T-helper 1 cell treated with Interleukin-12 subunit alpha and Interleukin-12 subunit beta and Interleukin-4 antibody, amounts not matched to agents 30 ng/mL and 1 ng/mL, for 36 hours (primary cell): ENCODE measurements around the gene ECE2. TPM values are rescaled to one million over a fixed set of nuclear protein-coding genes. Genes with fewer than 3 reads are reported as not detected.

Source experiments
- intact Hi-C: fragments of 100-400 bp; cut with micrococcal nuclease; formaldehyde crosslinking; loops from one replicate; pipeline ENCODE4 v1.15.1; 2024
- total RNA-seq: library from RNA; stranded (reverse); gene quantifications from 2 replicates; pipeline ENCODE4 v1.2.3, GENCODE V29; 2022

The ECE2 gene
- total RNA-seq, 1 donor from 2014 or later, result not detected

DNA sequence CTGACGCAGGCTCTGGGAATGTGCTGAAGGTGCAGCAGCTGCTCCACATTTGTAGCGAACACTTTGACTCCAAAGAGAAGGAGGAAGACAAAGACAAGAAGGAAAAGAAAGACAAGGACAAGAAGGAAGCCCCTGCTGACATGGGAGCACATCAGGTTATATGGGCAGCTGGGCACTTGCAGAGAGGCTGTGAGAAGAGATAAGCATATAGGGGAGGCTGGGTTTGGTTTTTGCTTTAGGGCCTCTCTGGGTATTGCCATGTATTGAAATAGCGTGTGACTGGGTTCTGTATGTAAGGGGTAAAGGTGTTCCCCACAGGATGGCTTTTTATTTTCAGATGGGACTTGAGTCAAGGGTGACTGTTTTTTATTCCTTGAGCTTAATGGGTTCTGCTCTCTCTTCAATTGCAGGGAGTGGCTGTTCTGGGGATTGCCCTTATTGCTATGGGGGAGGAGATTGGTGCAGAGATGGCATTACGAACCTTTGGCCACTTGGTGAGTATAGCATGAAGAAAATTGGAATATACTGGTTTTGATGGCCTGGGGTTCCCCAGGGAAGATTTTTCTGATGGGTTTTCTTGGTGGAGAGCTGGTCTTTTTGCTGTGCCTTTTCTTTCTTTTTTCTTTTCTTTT is 30.6 kb downstream of the ECE2 start:
- intact Hi-C loops, result no loop called here

DNA sequence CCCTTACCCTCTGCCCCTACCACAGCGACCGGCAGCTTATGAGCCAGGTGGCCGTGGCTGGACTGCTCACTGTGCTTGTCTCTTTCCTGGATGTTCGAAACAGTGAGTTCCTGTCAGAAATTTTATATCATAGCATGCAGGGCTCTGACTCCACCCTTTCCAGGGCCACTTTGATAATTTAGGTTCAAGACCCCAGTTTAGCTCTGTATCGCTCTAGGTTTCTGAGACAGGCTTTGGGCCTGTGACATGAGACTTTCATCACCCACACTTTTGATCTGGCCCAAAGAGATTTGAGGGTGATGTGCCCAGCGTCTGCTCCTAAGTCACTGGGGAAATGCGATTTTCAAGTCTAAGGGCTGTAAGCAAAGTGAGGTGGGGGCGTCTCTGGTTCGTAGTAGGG is 32.1 kb downstream of the ECE2 start:
- intact Hi-C loops, result no loop called here

DNA sequence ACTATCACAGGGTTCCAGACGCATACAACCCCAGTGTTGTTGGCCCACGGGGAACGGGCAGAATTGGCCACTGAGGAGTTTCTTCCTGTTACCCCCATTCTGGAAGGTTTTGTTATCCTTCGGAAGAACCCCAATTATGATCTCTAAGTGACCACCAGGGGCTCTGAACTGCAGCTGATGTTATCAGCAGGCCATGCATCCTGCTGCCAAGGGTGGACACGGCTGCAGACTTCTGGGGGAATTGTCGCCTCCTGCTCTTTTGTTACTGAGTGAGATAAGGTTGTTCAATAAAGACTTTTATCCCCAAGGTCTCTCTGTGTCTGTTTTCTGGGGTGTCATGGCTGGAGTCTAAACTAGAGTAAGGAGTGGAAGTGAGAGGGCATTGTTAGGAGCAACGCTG is 32.9 kb downstream of the ECE2 start:
- intact Hi-C loops, result no loop called here

DNA sequence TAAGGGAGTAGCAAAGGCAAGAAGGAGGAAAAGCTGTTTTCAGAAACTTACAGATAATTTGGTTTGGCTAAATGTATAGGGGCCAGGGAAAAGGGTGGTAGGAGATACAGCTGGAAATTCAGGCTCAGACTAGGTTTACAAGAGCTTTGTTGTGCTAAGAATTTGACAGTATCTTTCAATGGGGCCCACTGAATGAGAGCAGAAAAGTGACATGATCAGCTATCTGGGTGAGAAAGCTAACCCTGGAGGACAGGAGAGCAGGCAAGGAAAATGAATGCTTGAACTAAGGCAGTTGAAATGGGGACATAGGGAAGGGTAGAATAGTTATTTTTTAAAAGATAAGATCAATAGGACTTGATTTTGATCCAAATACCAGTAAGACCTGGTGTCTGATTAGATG is 35.8 kb downstream of the ECE2 start:
- intact Hi-C loops, result loop anchor here (5.0 to 10.0 kb wide), 2 partner anchors 294 to 757 kb away; partner anchors contain the start of genes ABCC5 and KLHL6

DNA sequence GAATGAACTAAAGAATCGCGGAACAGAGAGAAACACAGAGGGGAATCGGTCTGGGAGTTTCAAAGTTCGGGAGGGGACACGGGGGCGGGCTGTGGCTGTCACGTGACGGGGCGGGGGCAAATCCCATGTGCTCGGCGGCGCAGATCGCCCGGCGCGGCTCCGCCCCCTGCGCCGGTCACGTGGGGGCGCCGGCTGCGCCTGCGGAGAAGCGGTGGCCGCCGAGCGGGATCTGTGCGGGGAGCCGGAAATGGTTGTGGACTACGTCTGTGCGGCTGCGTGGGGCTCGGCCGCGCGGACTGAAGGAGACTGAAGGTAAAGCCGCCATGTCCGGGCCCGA is 38.5 kb downstream of the ECE2 start, which contains the start of gene EIF4G1:
Gene EIF4G1, plus strand, starts transcription at position 244 of the 337 bp plus-strand sequence. CDS start 1,191 bp downstream, outside the sequence.
- intact Hi-C loops, result loop anchor here (1.0 to 10.0 kb wide), 12 partner anchors 15 to 1624 kb away; partner anchors contain the start of genes ABCC5, ABCF3, AP2M1 and EEF1AKMT4

DNA sequence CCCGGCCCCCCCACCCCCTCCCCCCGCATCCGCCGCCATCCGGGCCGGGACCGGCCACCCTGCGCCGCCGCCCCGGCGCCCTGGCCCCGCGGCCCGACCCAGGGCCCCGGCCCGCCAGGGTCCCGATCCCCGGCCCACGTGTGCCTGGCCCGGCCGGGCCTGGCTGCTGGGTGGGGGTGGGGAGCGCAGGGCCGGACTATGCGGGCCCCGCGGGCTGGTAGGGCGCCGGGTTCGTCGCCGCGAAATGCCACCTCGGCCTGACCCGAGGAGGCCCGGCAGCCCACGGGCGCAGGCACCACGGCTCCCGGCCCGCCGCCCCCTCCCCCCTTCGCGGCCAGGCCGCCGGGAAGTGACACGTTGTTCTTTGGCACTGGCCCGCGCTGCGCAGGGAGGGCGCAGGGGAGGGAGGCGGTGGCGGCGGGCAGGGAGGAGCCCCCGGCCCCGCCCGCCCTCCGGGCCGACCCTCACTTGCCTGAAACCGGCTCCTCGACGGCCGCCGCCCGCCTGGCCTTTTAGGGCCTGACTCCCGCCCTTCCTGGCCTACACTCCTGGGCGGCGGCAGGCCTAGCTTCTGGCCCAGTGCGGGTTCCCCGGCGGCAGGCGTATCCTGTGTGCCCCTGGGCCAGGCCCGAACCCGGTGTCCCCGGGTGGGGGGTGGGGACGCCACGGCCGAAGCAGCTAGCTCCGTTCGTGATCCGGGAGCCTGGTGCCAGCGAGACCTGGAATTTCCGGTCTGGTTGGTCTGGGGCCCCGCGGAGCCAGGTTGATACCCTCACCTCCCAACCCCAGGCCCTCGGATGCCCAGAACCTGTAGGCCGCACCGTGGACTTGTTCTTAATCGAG is 39.1 kb downstream of the ECE2 start:
- intact Hi-C loops, result loop anchor here (1.0 to 10.0 kb wide), 13 partner anchors 16 to 1623 kb away; partner anchors contain the start of genes ABCC5, ABCF3, AP2M1 and EEF1AKMT4

DNA sequence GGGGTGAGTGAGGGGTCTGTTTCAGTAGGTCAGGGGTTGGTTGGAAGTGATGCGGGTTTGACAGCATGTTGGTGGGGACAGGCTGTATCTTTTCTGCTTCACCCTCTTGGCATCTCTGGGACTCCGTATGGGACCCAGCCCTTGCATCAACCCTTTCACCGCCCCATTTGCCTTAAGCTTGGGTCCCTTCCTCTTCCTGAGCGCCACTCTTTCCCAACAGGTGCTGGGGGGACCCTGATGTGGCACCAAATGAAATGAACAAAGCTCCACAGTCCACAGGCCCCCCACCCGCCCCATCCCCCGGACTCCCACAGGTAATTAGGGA is 39.7 kb downstream of the ECE2 start:
- intact Hi-C loops, result loop anchor here (2.0 to 10.0 kb wide), 3 partner anchors 497 to 761 kb away; partner anchors contain the start of genes KLHL6, VPS8 and YEATS2

DNA sequence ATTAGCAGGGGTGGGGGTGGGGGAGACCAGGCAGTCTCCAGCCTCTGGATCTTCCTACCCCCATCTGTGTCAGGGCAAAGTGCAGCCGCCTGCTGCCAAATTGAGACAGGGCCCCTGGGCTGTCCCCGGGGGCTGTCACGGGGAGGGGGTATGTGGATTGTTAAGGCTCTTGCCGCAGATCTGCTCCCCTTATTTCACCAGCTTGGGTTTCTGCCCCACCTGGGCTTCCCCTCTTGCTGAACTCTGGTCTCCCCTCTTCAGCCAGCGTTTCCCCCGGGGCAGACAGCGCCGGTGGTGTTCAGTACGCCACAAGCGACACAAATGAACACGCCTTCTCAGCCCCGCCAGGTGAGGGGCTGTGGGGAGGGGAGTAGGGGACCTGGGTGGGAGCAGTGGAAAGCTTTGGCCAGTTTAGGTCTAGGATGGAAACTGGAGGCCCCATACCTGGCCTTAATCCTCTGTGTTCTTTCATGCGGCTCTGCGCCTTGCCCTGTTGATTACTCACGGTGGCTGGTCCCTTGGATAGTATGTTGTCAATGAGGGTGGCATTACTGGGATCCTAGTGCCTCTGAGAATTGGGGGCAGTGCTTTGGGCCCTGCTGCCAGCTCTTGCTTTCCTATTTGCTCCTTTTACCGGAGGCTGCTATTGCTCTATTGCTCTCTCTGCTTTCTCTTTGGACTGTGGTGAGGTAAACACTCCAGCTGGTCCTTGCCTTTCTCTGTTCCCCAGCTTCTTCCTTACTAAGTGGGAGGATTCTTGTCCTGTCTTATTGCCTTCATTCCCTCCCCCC is 40.2 kb downstream of the ECE2 start:
- intact Hi-C loops, result loop anchor here (2.0 to 10.0 kb wide), 3 partner anchors 497 to 761 kb away; partner anchors contain the start of genes KLHL6, VPS8 and YEATS2

DNA sequence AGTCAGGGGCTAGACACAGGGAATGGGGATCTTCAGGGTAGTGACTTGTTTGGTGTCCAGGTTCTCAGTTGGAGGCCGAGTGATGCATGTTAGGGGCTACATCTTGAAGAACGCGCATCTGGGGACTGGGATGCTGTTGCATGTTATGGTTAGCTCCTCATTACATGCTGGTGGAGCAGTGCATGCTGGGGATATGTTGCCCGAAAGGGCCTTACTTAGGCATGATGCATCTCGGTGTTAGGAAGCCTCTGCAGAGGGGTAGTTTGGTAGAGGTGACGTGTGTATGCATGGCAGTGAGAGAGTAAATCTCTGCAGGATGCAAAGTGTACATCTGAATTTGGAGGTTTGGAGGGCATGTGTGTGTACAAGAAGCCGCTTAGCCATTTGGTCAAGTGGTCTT is 41.0 kb downstream of the ECE2 start:
- intact Hi-C loops, result loop anchor here (5.0 to 10.0 kb wide), 2 partner anchors 619 to 762 kb away; partner anchors contain the start of genes KLHL6 and YEATS2

DNA sequence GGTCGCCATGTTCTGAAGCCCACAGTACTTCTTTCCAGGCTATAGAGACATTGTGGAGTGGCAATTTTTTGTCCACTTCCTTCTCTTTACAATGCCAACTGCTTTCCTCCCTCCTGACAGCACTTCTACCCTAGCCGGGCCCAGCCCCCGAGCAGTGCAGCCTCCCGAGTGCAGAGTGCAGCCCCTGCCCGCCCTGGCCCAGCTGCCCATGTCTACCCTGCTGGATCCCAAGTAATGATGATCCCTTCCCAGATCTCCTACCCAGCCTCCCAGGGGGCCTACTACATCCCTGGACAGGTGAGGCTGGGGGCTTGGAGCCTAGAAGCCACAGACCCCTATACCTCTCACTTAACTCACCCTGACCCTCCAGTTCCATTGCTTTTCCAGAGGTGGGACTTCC is 41.4 kb downstream of the ECE2 start:
- intact Hi-C loops, result loop anchor here (5.0 to 10.0 kb wide), 2 partner anchors 620 to 762 kb away; partner anchors contain the start of genes KLHL6 and YEATS2

DNA sequence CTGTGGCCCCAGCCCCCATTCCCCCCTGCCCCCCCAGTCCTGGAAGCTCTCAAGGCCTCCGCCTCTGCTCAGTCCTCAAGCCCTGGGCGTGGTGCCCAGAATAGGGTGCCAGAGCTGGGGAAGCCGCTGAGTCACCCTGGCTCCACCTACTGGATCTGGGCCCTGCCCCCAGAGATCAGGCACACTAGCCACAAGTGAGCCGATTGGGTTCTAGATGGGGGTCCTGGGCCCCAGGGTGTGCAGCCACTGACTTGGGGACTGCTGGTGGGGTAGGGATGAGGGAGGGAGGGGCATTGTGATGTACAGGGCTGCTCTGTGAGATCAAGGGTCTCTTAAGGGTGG is 44.3 kb downstream of the ECE2 start:
- intact Hi-C loops, result no loop called here

DNA sequence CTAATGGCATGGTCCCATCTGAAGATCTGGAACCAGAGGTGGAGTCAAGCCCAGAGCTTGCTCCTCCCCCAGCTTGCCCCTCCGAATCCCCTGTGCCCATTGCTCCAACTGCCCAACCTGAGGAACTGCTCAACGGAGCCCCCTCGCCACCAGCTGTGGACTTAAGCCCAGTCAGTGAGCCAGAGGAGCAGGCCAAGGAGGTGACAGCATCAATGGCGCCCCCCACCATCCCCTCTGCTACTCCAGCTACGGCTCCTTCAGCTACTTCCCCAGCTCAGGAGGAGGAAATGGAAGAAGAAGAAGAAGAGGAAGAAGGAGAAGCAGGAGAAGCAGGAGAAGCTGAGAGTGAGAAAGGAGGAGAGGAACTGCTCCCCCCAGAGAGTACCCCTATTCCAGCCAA is 45.8 kb downstream of the ECE2 start:
- intact Hi-C loops, result no loop called here

DNA sequence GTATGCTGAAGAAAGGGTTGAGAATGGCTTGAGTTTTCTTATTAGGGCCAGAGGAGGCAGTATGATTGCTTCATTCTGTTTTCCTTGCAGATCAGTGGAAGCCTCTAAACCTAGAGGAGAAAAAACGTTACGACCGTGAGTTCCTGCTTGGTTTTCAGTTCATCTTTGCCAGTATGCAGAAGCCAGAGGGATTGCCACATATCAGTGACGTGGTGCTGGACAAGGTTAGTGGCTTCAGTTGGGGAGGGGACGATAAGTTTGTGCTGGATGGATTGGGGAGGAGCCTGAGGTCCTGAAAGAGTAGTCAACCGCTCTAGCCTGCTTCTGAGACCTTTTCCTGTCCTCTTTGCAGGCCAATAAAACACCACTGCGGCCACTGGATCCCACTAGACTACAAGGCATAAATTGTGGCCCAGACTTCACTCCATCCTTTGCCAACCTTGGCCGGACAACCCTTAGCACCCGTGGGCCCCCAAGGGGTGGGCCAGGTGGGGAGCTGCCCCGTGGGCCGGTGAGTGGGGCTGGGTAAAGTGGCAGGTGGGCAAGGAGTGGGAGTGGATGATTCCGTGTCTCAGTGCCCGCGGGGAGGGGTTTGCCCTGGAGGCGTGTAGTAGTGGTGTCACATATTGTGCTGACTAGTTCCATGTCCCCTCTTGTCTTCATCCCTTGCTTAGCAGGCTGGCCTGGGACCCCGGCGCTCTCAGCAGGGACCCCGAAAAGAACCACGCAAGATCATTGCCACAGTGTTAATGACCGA is 47.1 kb downstream of the ECE2 start:
- intact Hi-C loops, result no loop called here

DNA sequence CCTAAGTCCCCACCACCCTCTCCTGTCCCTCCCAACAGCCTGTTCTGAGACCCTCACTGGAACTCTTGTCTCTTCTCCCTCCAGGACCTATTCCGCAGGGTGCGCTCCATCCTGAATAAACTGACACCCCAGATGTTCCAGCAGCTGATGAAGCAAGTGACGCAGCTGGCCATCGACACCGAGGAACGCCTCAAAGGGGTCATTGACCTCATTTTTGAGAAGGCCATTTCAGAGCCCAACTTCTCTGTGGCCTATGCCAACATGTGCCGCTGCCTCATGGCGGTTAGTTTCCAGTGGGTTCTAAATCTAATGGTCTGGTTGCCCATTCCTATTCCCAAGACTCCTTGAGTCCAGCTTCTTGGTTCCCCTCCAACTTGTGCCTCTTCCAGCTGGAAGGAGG is 47.9 kb downstream of the ECE2 start:
- intact Hi-C loops, result no loop called here

DNA sequence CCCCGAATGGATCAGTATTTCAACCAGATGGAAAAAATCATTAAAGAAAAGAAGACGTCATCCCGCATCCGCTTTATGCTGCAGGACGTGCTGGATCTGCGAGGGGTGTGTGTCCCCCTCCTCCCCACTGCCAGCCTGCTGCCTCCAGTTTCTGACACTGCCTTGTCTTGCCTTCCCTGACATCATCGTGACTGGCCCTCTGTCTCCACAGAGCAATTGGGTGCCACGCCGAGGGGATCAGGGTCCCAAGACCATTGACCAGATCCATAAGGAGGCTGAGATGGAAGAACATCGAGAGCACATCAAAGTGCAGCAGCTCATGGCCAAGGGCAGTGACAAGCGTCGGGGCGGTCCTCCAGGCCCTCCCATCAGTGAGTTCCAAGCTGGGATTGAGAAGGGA is 49.4 kb downstream of the ECE2 start:
- intact Hi-C loops, result no loop called here

DNA sequence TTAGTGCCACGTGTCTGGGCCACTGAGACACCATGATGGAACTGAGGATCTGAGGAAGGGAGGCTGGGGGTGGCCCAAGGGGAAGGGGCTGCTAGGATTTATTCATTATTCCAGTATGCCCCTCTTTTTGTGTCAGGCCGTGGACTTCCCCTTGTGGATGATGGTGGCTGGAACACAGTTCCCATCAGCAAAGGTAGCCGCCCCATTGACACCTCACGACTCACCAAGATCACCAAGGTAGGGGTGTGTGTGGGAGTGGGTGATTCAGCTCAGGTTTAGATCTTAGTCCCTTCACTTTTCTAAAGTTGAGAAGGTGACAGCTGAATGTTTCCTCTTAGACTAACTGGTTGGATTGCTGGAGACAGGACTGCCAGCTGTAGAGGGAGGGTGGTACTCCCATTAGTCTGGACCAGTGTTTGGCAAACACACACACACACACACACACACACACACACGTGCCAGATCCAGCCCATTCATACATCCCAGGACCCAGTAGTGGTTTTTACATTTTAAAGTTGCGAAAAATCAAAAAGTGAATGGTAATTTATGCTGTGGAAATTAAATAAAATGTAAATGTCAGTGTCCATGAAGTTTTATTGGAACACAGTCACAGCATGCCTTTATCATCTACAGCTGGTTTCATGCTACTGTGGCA is 50.0 kb downstream of the ECE2 start:
- intact Hi-C loops, result no loop called here

DNA sequence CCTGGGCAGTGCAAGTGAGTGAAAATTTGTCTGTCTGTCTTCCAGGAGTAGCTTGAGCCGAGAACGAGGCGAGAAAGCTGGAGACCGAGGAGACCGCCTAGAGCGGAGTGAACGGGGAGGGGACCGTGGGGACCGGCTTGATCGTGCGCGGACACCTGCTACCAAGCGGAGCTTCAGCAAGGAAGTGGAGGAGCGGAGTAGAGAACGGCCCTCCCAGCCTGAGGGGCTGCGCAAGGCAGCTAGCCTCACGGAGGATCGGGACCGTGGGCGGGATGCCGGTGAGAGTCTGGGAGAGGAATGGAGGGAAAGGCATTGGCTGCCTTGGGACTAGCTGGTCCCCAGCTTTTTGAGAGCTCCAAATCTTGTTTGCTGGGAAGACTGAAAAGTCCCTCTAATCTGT is 51.3 kb downstream of the ECE2 start:
- intact Hi-C loops, result no loop called here

DNA sequence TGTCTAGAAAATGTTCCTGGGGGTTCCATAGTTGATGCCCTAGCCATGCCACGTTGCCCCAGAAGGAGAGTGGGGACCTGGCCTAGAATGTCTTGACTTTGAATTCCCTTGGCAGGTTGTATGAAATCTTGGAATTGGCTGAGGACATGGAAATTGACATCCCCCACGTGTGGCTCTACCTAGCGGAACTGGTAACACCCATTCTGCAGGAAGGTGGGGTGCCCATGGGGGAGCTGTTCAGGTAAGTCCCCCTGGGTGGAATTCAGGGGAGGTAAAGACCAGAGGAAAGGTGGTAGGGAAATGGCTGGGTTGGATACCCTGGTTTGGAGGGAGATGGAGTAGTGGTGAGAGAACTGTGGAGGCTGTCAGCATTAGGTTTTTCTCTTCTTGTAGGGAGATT is 52.7 kb downstream of the ECE2 start:
- intact Hi-C loops, result no loop called here

DNA sequence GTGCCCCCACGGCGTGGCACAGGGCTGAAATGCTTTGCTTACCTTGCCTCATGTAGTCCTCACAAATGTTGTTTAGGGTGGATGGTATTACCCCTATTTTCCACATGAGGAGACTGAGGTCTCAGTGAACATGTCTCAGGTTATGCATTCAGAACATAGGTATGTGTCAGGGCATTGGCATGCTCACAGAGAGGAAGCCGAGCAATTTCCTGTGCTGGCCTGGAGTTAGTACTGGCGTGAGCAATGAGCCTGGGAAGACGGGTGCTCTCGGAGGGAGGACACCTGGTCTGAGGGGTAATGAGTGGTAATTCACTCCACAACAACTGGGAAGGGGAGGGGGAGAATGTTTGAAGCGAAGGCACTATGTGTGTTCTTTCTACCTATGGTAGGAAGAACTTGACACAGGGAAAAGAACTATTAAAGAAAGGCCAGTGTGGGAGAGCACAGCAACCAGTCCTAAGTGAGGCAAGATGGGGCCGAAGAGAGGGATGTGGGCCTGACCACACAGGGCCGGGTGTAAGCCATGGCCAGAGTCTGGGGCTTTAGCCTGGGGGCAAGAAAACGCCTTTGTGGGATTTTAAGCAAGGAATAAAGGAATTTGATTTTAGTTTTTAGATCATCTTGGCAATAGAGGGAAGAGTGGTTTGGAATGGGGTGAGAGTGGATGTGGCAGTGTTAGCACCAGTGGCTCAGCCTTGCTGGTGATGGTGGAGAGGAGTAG is 56.7 kb downstream of the ECE2 start:
- intact Hi-C loops, result no loop called here

DNA sequence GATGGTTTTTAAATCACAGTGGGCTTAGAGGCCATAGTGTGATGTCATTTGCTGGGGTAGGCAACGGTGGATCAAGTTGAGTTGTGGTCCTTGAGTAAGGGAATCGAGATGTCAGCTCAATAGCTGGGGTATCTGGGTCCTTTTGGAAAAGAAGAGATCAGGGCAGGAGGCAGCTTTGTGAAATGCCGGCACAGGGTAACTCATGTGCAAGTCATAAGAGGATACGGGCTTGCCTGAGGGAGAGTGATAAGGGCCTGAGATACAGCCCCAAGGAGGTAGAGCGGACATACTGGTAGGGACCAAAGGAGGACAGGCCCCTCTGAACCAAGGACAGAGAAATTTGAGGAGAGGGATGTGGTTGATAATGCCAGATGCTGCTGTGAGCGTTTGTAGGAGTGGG is 57.4 kb downstream of the ECE2 start:
- intact Hi-C loops, result no loop called here
